SIG-M5 treated with dmso at 0.1 percent for 504 hours (cell line): ENCODE data around the gene PRPSAP2.

Experiments
- DNase-seq: peaks from one replicate; lab custom pipeline; 2025; ENCODE audit not compliant: unreplicated experiment; lab: John Stamatoyannopoulos, UW

PRPSAP2 gene

GRCh38 chr17:18977646-18978045, 119.7 kb downstream of the PRPSAP2 start:
- DNase-seq: no peak

- DNase-seq: no peak
These were observed 120.1 kb downstream of the PRPSAP2 start for GRCh38 chr17:18978050-18978449.

- no peak for DNase-seq
These were observed 120.7 kb downstream of the PRPSAP2 start for GRCh38 chr17:18978655-18979054.
